ENCODE measurements around the gene SORCS2.

DNA sequence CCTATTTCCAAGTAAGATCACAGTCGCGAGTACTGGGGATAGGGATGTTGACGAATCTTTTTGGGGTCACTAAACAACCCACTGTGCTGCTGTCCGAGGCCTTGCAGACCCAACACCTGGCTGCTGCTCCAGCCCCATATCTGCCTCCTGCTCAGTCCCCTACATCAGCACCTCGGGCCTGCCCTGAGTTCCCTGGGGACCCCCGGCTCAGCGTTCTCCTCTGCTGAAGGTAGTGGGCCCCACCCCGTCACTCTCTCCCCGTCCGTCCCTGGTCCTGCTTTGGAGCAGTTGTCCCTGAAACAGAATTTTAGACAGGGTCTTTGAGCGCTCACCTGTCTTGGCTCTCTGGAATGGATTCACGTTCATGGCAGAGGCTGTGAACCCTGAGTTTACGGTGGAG is 444.8 kb downstream of the SORCS2 start:
- TF ChIP-seq POLR2AphosphoS5 (IDR thresholded peaks at IDR 0.05; ENCODE audit: borderline replicate concordance, low read depth, low read length): no peak
- TF ChIP-seq EZH2 (IDR thresholded peaks at IDR 0.05): no peak

Data from SK-N-MC (cell line).